Neuron (in vitro differentiated cells): ENCODE data around the gene SLC25A4.
"Not testable (repeated sequence)": the region's sequence is repeated elsewhere in the genome, so short reads cannot be mapped to it uniquely, and the experiment has no call there.

Source experiments
- H2AFZ ChIP-seq: one replicate; pipeline ENCODE4 v1.6.1; 2013; ENCODE audit warnings: low read depth, mild to moderate bottlenecking, inconsistent platforms, low read length, moderate library complexity
- H3K27me3 ChIP-seq: one replicate; pipeline ENCODE4 v1.6.1; 2013; ENCODE audit warnings: low read length; ENCODE audit not compliant: insufficient read depth
- H3K36me3 ChIP-seq: one replicate; pipeline ENCODE4 v1.6.1; 2013; ENCODE audit warnings: low read length; ENCODE audit not compliant: insufficient read depth
- H3K4me1 ChIP-seq: one replicate; pipeline ENCODE4 v1.6.1; 2013; ENCODE audit warnings: low read length; ENCODE audit not compliant: insufficient read depth
- H3K4me3 ChIP-seq: 2 replicates; pipeline ENCODE4 v1.5.1; 2013; ENCODE audit warnings: mild to moderate bottlenecking, low read length, moderate library complexity
- H3K9me3 ChIP-seq: one replicate; pipeline ENCODE4 v1.6.1; 2013; ENCODE audit warnings: low read length

SLC25A4 gene

GRCh38 chr4:185109736-185110135 lies 33.3 kb upstream of the SLC25A4 start:
- Histone ChIP-seq H3K36me3 (no peaks in the 10 kb centered on the region), H3K9me3 (no peaks in the 10 kb centered on the region), H3K4me3 (no peak overlapping the region), H2AFZ (no peak overlapping the region), H3K27me3 (no peaks in the 10 kb centered on the region), H3K4me1 (peaks cover 4% of the 10 kb centered on the region)

DNA sequence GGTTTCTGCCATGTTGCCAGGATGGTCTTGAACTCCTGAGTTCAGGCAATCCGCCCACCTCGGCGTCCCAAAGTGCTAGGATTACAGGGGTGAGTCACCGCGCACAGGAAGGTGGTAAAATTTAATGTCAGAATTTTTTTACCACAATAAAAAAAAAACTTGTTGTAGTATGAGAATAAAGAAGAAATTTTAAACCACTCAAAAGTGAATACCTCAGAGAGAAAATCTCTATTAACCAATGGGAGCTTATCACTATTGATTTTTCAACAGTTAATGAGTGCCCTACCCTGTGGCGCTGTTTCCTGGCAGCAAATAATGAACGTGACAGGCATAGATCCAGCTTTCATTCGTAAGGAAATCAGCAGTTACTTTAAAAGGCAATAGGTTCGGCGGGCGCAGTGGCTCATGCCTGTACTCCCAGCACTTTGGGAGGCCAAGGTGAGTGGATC lies 32.7 kb upstream of the SLC25A4 start:
- peaks cover 4% of the 10 kb centered on the region for H3K4me1 ChIP-seq
- H2AFZ ChIP-seq = no peak overlapping the region
- H3K9me3 ChIP-seq = no peaks in the 10 kb centered on the region
- no peak overlapping the region for H3K4me3 ChIP-seq
- H3K27me3 ChIP-seq = no peaks in the 10 kb centered on the region
- H3K36me3 ChIP-seq = no peaks in the 10 kb centered on the region

GRCh38 chr4:185112104-185112503 lies 31.0 kb upstream of the SLC25A4 start:
- no peak overlapping the region for H2AFZ ChIP-seq
- H3K27me3 ChIP-seq = no peaks in the 10 kb centered on the region
- no peaks in the 10 kb centered on the region for H3K9me3 ChIP-seq
- peaks cover 4% of the 10 kb centered on the region for H3K4me1 ChIP-seq
- no peak overlapping the region for H3K4me3 ChIP-seq
- no peaks in the 10 kb centered on the region for H3K36me3 ChIP-seq

GRCh38 chr4:185113340-185113739 lies 29.7 kb upstream of the SLC25A4 start:
- H3K4me3 ChIP-seq = no peak overlapping the region
- no peak overlapping the region for H2AFZ ChIP-seq
- H3K4me1 ChIP-seq = peaks cover 4% of the 10 kb centered on the region
- no peaks in the 10 kb centered on the region for H3K9me3 ChIP-seq
- peaks cover 6% of the 10 kb centered on the region for H3K27me3 ChIP-seq
- H3K36me3 ChIP-seq = no peaks in the 10 kb centered on the region

GRCh38 chr4:185115827-185116232 lies 27.2 kb upstream of the SLC25A4 start:
- no peak overlapping the region for H2AFZ ChIP-seq
- no peak overlapping the region for H3K4me3 ChIP-seq
- no peaks in the 10 kb centered on the region for H3K9me3 ChIP-seq
- H3K36me3 ChIP-seq = no peaks in the 10 kb centered on the region
- peaks cover 4% of the 10 kb centered on the region for H3K4me1 ChIP-seq
- peaks cover 14% of the 10 kb centered on the region for H3K27me3 ChIP-seq

- no peak overlapping the region for H3K4me3 ChIP-seq
- no peaks in the 10 kb centered on the region for H3K4me1 ChIP-seq
- H3K27me3 ChIP-seq = peaks cover 15% of the 10 kb centered on the region
- no peak overlapping the region for H2AFZ ChIP-seq
- H3K9me3 ChIP-seq = no peaks in the 10 kb centered on the region
- no peaks in the 10 kb centered on the region for H3K36me3 ChIP-seq
These were observed 25.6 kb upstream of the SLC25A4 start for GRCh38 chr4:185117300-185117934.

DNA sequence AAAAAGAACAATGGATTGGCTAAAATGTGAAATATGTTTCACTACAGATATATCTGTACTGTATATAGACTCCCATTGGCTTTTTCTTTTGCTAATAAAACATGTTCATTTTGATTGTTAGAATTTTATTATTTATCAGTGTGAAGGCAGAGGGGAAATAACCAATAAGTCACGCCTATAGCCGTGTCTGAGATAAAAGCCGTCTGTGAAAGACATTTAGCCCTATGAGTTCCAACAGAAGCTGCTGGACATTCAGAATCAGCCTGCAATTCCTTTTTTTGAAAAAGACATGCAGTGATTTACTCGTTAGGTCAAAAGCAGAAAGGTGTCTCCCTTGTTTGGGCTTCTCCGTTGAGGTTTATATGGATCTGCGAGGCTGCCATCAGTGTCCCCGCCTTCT lies 24.2 kb upstream of the SLC25A4 start:
- H3K4me3 ChIP-seq = no peak overlapping the region
- H3K27me3 ChIP-seq = peaks cover 29% of the 10 kb centered on the region
- no peaks in the 10 kb centered on the region for H3K36me3 ChIP-seq
- H3K9me3 ChIP-seq = no peaks in the 10 kb centered on the region
- H2AFZ ChIP-seq = no peak overlapping the region
- H3K4me1 ChIP-seq = no peaks in the 10 kb centered on the region

DNA sequence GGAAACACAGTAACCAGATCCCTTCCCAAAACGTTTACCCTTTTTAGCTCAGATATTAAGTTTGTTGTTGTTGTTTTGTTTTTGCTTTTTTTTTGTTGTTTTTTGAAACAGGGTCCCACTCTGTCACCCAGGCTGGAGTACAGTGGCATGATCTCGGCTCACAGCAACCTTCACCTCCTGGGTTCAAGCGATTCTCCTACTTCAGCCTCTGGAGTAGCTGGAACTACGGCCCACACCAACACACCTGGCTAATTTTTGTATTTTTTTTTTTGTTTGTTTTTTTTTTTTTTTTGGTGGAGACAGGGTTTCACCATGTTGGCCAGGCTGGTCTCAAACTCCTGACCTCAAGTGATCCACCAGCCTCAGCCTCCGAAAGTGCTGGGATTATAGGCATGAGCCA lies 23.6 kb upstream of the SLC25A4 start:
- H3K9me3 ChIP-seq, H3K36me3 ChIP-seq, H3K4me3 ChIP-seq, H3K4me1 ChIP-seq, H2AFZ ChIP-seq: not testable (repeated sequence)
- peaks cover 32% of the 10 kb centered on the region for H3K27me3 ChIP-seq

DNA sequence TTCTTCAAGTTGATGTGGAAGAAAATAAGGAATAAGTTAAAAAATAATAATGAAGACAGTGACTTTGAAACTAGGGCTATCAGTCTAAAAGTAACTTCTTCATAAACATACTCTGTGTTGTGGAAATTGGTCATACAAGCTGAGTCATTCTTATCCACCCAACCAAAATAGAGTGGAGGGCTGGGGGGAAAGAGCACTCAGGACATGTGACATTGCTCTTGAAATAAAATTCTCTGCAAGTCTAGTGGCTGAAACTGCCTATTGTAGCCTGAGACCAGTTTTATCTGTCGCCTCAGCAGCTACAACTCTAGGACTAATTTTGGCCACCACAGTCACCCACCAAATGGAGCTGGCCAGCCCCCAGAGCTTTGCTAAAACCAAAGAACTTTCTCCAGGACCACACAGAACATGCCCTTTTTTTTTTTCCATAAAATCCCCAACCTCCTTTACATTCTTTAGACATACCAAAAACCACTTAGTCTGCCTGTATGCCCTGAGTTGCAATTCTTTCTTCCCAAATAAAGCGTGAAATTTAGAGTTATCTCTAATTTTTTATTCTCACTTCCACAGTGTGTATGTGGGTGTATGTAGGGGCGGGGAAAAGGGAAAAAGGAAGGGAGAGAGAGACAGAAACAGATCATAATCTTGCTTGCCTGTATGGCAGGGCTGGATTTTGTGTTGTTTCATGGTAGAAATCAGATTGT lies 23.0 kb upstream of the SLC25A4 start:
- no peaks in the 10 kb centered on the region for H3K4me1 ChIP-seq

DNA sequence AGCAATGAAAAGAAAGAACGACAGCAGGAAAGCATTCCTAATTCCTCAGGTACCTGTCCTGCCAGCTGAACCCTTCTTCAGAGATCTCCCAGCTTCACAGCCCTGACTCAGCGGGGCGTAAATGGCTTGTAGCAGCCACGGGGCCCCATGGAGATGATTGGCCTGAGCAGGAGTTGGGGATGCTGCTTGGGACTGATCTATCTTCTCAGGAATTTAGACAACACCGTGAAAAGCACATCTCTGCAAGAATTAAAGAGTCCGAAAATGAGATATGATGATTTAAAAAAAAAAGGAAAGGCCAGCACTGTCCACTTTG lies 22.5 kb upstream of the SLC25A4 start:
- H3K36me3 ChIP-seq = no peaks in the 10 kb centered on the region
- H3K9me3 ChIP-seq = no peaks in the 10 kb centered on the region
- no peaks in the 10 kb centered on the region for H3K4me1 ChIP-seq
- H3K4me3 ChIP-seq = no peak overlapping the region
- no peak overlapping the region for H2AFZ ChIP-seq
- H3K27me3 ChIP-seq = peaks cover 42% of the 10 kb centered on the region

More for the DNA sequence above, 23.0 kb upstream of the SLC25A4 start:
- no peak overlapping the region for H2AFZ ChIP-seq
- no peaks in the 10 kb centered on the region for H3K9me3 ChIP-seq
- peaks cover 36% of the 10 kb centered on the region for H3K27me3 ChIP-seq
- H3K4me3 ChIP-seq = no peak overlapping the region
- no peaks in the 10 kb centered on the region for H3K36me3 ChIP-seq

DNA sequence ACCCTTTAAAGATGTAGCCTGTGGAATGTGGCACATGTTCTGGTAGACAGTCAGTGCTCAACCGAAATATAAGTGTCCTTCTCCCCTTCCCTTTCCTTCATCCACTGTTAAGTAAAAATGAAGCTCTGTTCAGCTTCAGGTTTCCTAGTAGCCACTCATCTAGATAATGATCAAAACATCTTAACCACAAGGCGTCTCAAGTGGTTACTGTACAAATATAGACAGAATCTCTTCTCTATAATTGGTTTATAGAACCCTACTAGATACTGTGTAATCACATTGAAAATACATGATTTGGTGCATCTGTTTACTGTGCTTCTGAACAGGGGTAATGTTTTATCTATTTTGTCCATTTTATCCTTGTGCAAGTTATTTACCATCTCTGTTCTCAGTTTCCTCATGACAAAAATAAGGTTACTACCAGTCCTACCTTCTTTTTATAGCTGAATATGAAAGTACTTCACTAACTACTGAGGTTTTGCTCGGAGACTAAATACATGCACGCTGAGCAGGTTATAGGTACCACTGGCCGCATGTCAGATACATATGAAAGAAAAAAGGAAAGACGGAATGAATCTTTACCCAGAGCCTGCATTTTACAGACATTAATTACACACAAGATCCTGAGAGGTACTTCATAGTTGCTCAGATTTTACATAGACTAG lies 20.3 kb upstream of the SLC25A4 start:
- peaks cover 47% of the 10 kb centered on the region for H3K27me3 ChIP-seq
- H3K9me3 ChIP-seq = no peaks in the 10 kb centered on the region
- H3K36me3 ChIP-seq = no peaks in the 10 kb centered on the region
- H3K4me1 ChIP-seq = peaks cover 8% of the 10 kb centered on the region
- H3K4me3 ChIP-seq = no peak overlapping the region
- H2AFZ ChIP-seq = no peak overlapping the region

DNA sequence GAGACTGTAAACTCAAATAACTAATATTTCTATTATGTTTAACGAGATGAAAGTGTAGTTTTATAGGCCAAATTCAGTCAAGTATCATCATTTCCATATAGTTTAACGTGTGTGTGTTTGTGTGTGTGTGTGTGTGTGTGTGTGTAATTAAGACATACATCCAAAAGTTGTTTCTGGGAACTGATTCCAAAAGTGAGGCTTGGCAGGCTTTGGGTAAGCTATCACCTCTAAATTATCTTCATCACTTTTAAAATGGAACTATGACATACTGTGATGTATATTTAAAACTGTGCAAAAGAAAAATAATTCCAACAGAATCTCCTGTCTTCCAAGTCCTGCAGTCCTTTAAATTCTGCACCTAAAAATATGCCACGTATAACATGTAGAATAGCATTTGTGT lies 19.1 kb upstream of the SLC25A4 start:
- Histone ChIP-seq H3K9me3 (no peaks in the 10 kb centered on the region), H2AFZ (no peak overlapping the region), H3K27me3 (peaks cover 54% of the 10 kb centered on the region), H3K4me1 (peaks cover 16% of the 10 kb centered on the region), H3K4me3 (no peak overlapping the region), H3K36me3 (no peaks in the 10 kb centered on the region)

- H2AFZ ChIP-seq = peak overlapping the region; percentile 70
- H3K9me3 ChIP-seq = no peaks in the 10 kb centered on the region
- peak overlapping the region; percentile 46 for H3K4me3 ChIP-seq
- H3K36me3 ChIP-seq = no peaks in the 10 kb centered on the region
- peaks cover 59% of the 10 kb centered on the region for H3K27me3 ChIP-seq
- peaks cover 17% of the 10 kb centered on the region for H3K4me1 ChIP-seq
These were observed 15.8 kb upstream of the SLC25A4 start for GRCh38 chr4:185127021-185127925.
